H1 (cell line): ENCODE results near the gene LY9. TPM values are rescaled to one million over a fixed set of nuclear protein-coding genes. Genes with fewer than 3 reads are reported as not detected.

ENCODE experiments used
- CTCF ChIA-PET: fragments of 300-600 bp; sonication (Branson Sonifier 250); formaldehyde crosslinking; loops from one replicate; lab custom pipeline; 2021; ENCODE audit not compliant: partially characterized antibody; lab: Charles Lee
- POLR2A ChIA-PET: fragments of 300-600 bp; sonication (Branson Sonifier 250); formaldehyde crosslinking; loops from one replicate; lab custom pipeline; 2021; ENCODE audit warnings: inconsistent platforms; ENCODE audit not compliant: partially characterized antibody; lab: Charles Lee
- DNase-seq, 2 experiments: peaks; one replicate each; pipeline versions ENCODE4 v3.0.0 to v3.0.0-alpha.2; 2010 to 2022; ENCODE audit warnings: low spot score in 2 of 2, low read depth in 1 of 2, mixed read lengths in 1 of 2
- FAIRE-seq: peaks from 2 replicates; lab custom pipeline; 2011; peaks lifted over from hg19 to GRCh38; lab: Jason Lieb, UNC
- H2AFZ ChIP-seq: 2 replicates; pipeline ENCODE4 v1.8.1; 2012; ENCODE audit warnings: low read length, inconsistent platforms
- H2AK5ac ChIP-seq: 2 replicates; pipeline ENCODE4 v1.6.1; 2013; ENCODE audit warnings: low read depth, low read length
- H2BK120ac ChIP-seq: replicated peaks from 2 replicates; pipeline ENCODE3; 2013; ENCODE audit warnings: low read depth, low read length, inconsistent platforms
- H2BK12ac ChIP-seq: 2 replicates; pipeline ENCODE4 v1.6.1; 2013; ENCODE audit warnings: low read depth, low read length
- H2BK15ac ChIP-seq: 2 replicates; pipeline ENCODE4 v1.6.1; 2013; ENCODE audit warnings: low read length
- H2BK20ac ChIP-seq: 2 replicates; pipeline ENCODE4 v1.6.1; 2013; ENCODE audit warnings: low read length
- H2BK5ac ChIP-seq: 2 replicates; pipeline ENCODE4 v1.6.1; 2013; ENCODE audit warnings: low read depth, low read length
- H3K14ac ChIP-seq: 2 replicates; pipeline ENCODE4 v1.6.1; 2013; ENCODE audit warnings: inconsistent platforms; ENCODE audit not compliant: insufficient read length
- H3K18ac ChIP-seq: 2 replicates; pipeline ENCODE4 v1.6.1; 2013; ENCODE audit warnings: low read length; ENCODE audit errors: extremely low read depth
- H3K23ac ChIP-seq: 2 replicates; pipeline ENCODE4 v1.6.1; 2013; ENCODE audit warnings: inconsistent platforms; ENCODE audit not compliant: insufficient read length
- H3K23me2 ChIP-seq: 2 replicates; pipeline ENCODE4 v1.6.1; 2013; ENCODE audit warnings: low read depth, low read length
- H3K27ac ChIP-seq: 2 replicates; pipeline ENCODE4 v1.6.1; 2011; ENCODE audit warnings: low read depth, low read length, inconsistent platforms
- H3K27me3 ChIP-seq, 4 experiments: replicated peaks in 1 of 4; 1 replicate in 1 of 4; 2 replicates in 3 of 4; pipeline versions ENCODE4 v1.6.1 to v1.8.1; 2011 to 2013; ENCODE audit warnings: low read length in 3 of 4, mild to moderate bottlenecking in 3 of 4, inconsistent platforms in 2 of 4, mixed read lengths in 2 of 4, moderate library complexity in 1 of 4; ENCODE audit not compliant: control insufficient read depth in 3 of 4, insufficient read depth in 3 of 4; ENCODE audit errors: extremely low read depth in 1 of 4
- H3K36me3 ChIP-seq, 4 experiments: 2 replicates each; pipeline versions ENCODE4 v1.6.1 to v1.8.1; 2011 to 2013; ENCODE audit warnings: mild to moderate bottlenecking in 4 of 4, low read length in 3 of 4, moderate library complexity in 2 of 4, control low read depth in 1 of 4, inconsistent platforms in 1 of 4; ENCODE audit not compliant: insufficient read depth in 4 of 4, control insufficient read depth in 2 of 4
- H3K4ac ChIP-seq: replicated peaks from 2 replicates; pipeline ENCODE3; 2013; ENCODE audit warnings: low read length, low read depth, mixed read lengths, inconsistent platforms; ENCODE audit not compliant: insufficient read length
- H3K4me1 ChIP-seq, 4 experiments: replicated peaks in 1 of 4; 1 replicate in 1 of 4; 2 replicates in 3 of 4; pipeline versions ENCODE4 v1.6.1 to v1.8.1; 2011 to 2013; ENCODE audit warnings: low read length in 3 of 4, inconsistent platforms in 2 of 4, mixed read lengths in 1 of 4; ENCODE audit not compliant: insufficient read depth in 4 of 4, control insufficient read depth in 3 of 4
- H3K4me2 ChIP-seq, 2 experiments: 2 replicates each; pipeline versions ENCODE4 v1.6.1 to v1.8.1; 2011 to 2013; ENCODE audit warnings: low read depth in 2 of 2, low read length in 2 of 2, control low read depth in 1 of 2, inconsistent platforms in 1 of 2, mild to moderate bottlenecking in 1 of 2; ENCODE audit not compliant: insufficient read depth in 1 of 2
- H3K4me3 ChIP-seq, 4 experiments: fragments of 200-600, 300-600 bp in 1 of 4; sonication (generic), shearing (Covaris generic), sonication (Bioruptor Twin) in 1 of 4; 2 replicates each; pipeline versions ENCODE4 v1.5.1 to v1.8.1; 2011 to 2016; ENCODE audit warnings: low read length in 4 of 4, low read depth in 3 of 4, control low read depth in 2 of 4, inconsistent platforms in 2 of 4, mild to moderate bottlenecking in 2 of 4, mixed read lengths in 1 of 4, moderate library complexity in 1 of 4; ENCODE audit not compliant: insufficient read depth in 2 of 4; ENCODE audit errors: extremely low read depth in 1 of 4
- H3K56ac ChIP-seq: replicated peaks from 2 replicates; pipeline ENCODE3; 2013; ENCODE audit warnings: low read depth, mild to moderate bottlenecking, mixed read lengths, low read length, inconsistent platforms; ENCODE audit not compliant: insufficient read length
- H3K79me1 ChIP-seq: 2 replicates; pipeline ENCODE4 v1.6.1; 2013; ENCODE audit warnings: low read depth, low read length, control low read depth
- H3K79me2 ChIP-seq, 2 experiments: 2 replicates each; pipeline versions ENCODE4 v1.6.1 to v1.8.1; 2012 to 2013; ENCODE audit warnings: low read length in 2 of 2, mild to moderate bottlenecking in 2 of 2, inconsistent platforms in 1 of 2; ENCODE audit not compliant: insufficient read depth in 2 of 2, control insufficient read depth in 1 of 2
- H3K9ac ChIP-seq, 4 experiments: replicated peaks in 1 of 4; 1 replicate in 1 of 4; 2 replicates in 3 of 4; pipeline versions ENCODE4 v1.6.1 to v1.8.1; 2011 to 2013; ENCODE audit warnings: low read depth in 3 of 4, low read length in 3 of 4, control low read depth in 2 of 4, mild to moderate bottlenecking in 2 of 4, moderate library complexity in 2 of 4, inconsistent platforms in 1 of 4; ENCODE audit errors: extremely low read depth in 1 of 4
- H3K9me3 ChIP-seq, 2 experiments: 2 replicates each; pipeline versions ENCODE4 v1.6.1 to v1.8.1; 2012 to 2013; ENCODE audit warnings: mild to moderate bottlenecking in 2 of 2, moderate library complexity in 2 of 2, control low read depth in 1 of 2, inconsistent platforms in 1 of 2, low read depth in 1 of 2, low read length in 1 of 2, mixed read lengths in 1 of 2; ENCODE audit not compliant: insufficient read depth in 2 of 2
- H4K20me1 ChIP-seq, 2 experiments: replicated peaks in 1 of 2; 2 replicates each; pipeline versions ENCODE3 to v1.8.1; 2011 to 2013; ENCODE audit warnings: inconsistent platforms in 2 of 2, low read length in 2 of 2, mild to moderate bottlenecking in 1 of 2; ENCODE audit not compliant: insufficient read depth in 2 of 2, control insufficient read depth in 1 of 2
- H4K5ac ChIP-seq: 2 replicates; pipeline ENCODE4 v1.6.1; 2013; ENCODE audit warnings: low read length, low read depth, mixed read lengths, inconsistent platforms; ENCODE audit not compliant: insufficient read length
- H4K8ac ChIP-seq: 2 replicates; pipeline ENCODE4 v1.8.0; 2013; ENCODE audit warnings: mild to moderate bottlenecking, moderate library complexity, low read length, inconsistent platforms; ENCODE audit not compliant: insufficient read depth; ENCODE audit errors: extremely low read depth
- H4K91ac ChIP-seq: replicated peaks from 2 replicates; pipeline ENCODE3; 2013; ENCODE audit warnings: low read length, mixed read lengths, inconsistent platforms; ENCODE audit not compliant: insufficient read length
- SP4 ChIP-seq: IDR thresholded peaks from 2 replicates; pipeline ENCODE4 v1.6.1; 2012; ENCODE audit warnings: low read length, inconsistent platforms
- SUZ12 ChIP-seq: fragments of 200-600 bp; sonication (generic); IDR thresholded peaks from 2 replicates; pipeline ENCODE4 v1.6.1; 2012; ENCODE audit warnings: mild to moderate bottlenecking, inconsistent platforms, low read length, moderate library complexity, mixed read lengths
- TAF1 ChIP-seq: IDR thresholded peaks from 2 replicates; pipeline ENCODE4 v1.6.1; 2011; ENCODE audit warnings: mild to moderate bottlenecking, low read depth, low read length
- polyA plus RNA-seq, 7 experiments: library from polyadenylated mRNA; depleted of rRNA in 3 of 7; stranded (reverse) in 5 of 7; unstranded in 2 of 7; fragments of >200 nt in 5 of 7; fragments of 200-250 nt in 2 of 7; gene quantifications; 1 replicate in 5 of 7; 2 replicates in 1 of 7; 4 replicates in 1 of 7; pipeline versions ENCODE4 v1.2.1 to v1.2.3, GENCODE V29; 2011 to 2013; ENCODE audit warnings: missing spikeins in 2 of 7, mixed read lengths in 2 of 7
- total RNA-seq: library from RNA; stranded (reverse); fragmentation: NEBNext Ultra II Directional; extraction: Animal tissue kit (Norgen Biotek cat#: 25700); gene quantifications from 2 replicates; pipeline ENCODE4 v1.2.1, GENCODE V29; 2021
- TF ChIP-seq, protein P1 (sequence below): IDR thresholded peaks from 2 replicates; pipeline ENCODE4 v1.6.1; 2012; ENCODE audit warnings: inconsistent platforms

LY9 gene
- total and polyA plus RNA-seq, 2 of the 8 experiments (the other 6 are each of a cell fraction or from before 2014, with no cell fraction given) = not detected

DNA sequence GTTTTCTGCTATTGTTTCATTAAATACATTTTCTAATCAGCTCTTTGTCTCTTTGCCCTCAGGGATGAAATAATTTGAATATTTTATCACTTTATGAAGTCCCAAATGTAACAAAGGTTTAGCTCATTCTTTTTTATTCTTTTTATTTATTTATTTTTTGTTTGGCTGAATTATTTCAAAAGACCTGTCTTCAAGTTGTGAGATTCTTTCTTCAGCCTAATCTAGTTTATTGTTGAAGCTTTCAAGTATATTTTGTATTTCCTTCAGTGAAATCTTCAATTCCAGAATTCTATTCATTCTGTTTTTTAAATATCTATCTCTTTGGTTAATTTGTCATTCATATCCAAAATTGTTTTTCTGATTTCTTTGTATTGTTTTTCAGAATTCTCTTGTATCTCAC lies 10.8 kb downstream of the LY9 start:
- H3K27me3 ChIP-seq = no peaks in the 10 kb centered on the region
- no peak overlapping the region for H4K8ac ChIP-seq
- no peak overlapping the region for H3K23ac ChIP-seq
- H3K18ac ChIP-seq = no peak overlapping the region
- H3K36me3 ChIP-seq = no peaks in the 10 kb centered on the region
- H3K4me3 ChIP-seq = no peak overlapping the region
- no peak overlapping the region for H3K14ac ChIP-seq
- H3K27ac ChIP-seq = no peak overlapping the region
- H3K56ac ChIP-seq = no peak overlapping the region
- no peaks in the 10 kb centered on the region for H3K23me2 ChIP-seq
- FAIRE-seq = no peak
- no peak overlapping the region for H2AK5ac ChIP-seq
- no peak overlapping the region for H2BK15ac ChIP-seq
- no peak for TF ChIP-seq SUZ12
- no peak for TF ChIP-seq TAF1
- TF ChIP-seq, protein P1, sequence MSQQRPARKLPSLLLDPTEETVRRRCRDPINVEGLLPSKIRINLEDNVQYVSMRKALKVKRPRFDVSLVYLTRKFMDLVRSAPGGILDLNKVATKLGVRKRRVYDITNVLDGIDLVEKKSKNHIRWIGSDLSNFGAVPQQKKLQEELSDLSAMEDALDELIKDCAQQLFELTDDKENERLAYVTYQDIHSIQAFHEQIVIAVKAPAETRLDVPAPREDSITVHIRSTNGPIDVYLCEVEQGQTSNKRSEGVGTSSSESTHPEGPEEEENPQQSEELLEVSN = no peak
- TF ChIP-seq SP4 = no peak
- TF ChIP-seq, all 59 proteins: peak for 0
- Histone ChIP-seq H3K4me2 (no peak overlapping the region), H3K4me1 (peaks cover 0 to 7% (median 2%) of the 10 kb centered on the region in 4 experiments; a peak in 3 of 7 replicates), H4K5ac (no peak overlapping the region), H4K20me1 (no peaks in the 10 kb centered on the region), H3K4ac (no peak overlapping the region), H2AFZ (no peak overlapping the region), H2BK5ac (no peak overlapping the region), H2BK12ac (no peak overlapping the region), H4K91ac (no peak overlapping the region), H2BK20ac (no peak overlapping the region), H3K79me1 (no peaks in the 10 kb centered on the region), H2BK120ac (no peak overlapping the region), H3K9me3 (no peaks in the 10 kb centered on the region), H3K9ac (no peak overlapping the region), H3K79me2 (no peaks in the 10 kb centered on the region)
- DNase-seq = no peak
- CTCF ChIA-PET = interaction anchor here (0.6 to 2.3 kb wide), 9 partner anchors 9 to 162 kb away, joined by 3 to 10 read pairs (median 4); no protein-coding TSS in a partner anchor
- POLR2A ChIA-PET = no interaction called here
